ENCODE results near the gene CNIH1. TPM values are rescaled to one million over a fixed set of nuclear protein-coding genes. Genes with fewer than 3 reads are reported as not detected.

CNIH1 gene
- total and polyA plus RNA-seq, 2 of the 13 experiments (the other 11 are each of a cell fraction or from before 2014, with no cell fraction given), result 166 to 421 TPM

GRCh38 chr14:54440873-54441868 lies at the start of gene CNIH1 (continued):
- TF ChIP-seq SMAD1 (CRISPR knock-in tag; IDR thresholded peaks at IDR 0.05; ENCODE audit: borderline replicate concordance, low read depth), result 0 out of 2 replicates have a peak, but pooled peaks have one; percentile 51
- no peak for TF ChIP-seq ZNF709 (CRISPR knock-in tag; IDR thresholded peaks at IDR 0.05)
- TF ChIP-seq ZNF605 (CRISPR knock-in tag; IDR thresholded peaks at IDR 0.05), result no peak; the same call in 1 of the 2 replicates
- peak; percentile 41; the same call in 1 of the 2 replicates for TF ChIP-seq RXRA (CRISPR knock-in tag; IDR thresholded peaks at IDR 0.05)
- peak; percentile 64 for TF ChIP-seq TBX2 (CRISPR knock-in tag; IDR thresholded peaks at IDR 0.05; ENCODE audit: borderline replicate concordance)
- no peak for TF ChIP-seq SATB2 (CRISPR knock-in tag; IDR thresholded peaks at IDR 0.05)
- no peak for TF ChIP-seq TFAP4 (IDR thresholded peaks at IDR 0.05; ENCODE audit: borderline replicate concordance, low read depth)
- TF ChIP-seq ZZZ3 (CRISPR knock-in tag; IDR thresholded peaks at IDR 0.05; ENCODE audit: borderline replicate concordance), result no peak
- TF ChIP-seq ZFP36L2 (CRISPR knock-in tag; IDR thresholded peaks at IDR 0.05), result no peak
- 0 out of 2 replicates have a peak, but pooled peaks have one; percentile 70 for TF ChIP-seq ZNF160 (CRISPR knock-in tag; IDR thresholded peaks at IDR 0.05)
- peak; percentile 58; the same call in 1 of the 2 replicates for TF ChIP-seq SOX5 (CRISPR knock-in tag; IDR thresholded peaks at IDR 0.05; ENCODE audit: borderline replicate concordance)
- no peak for TF ChIP-seq HHEX (CRISPR knock-in tag; IDR thresholded peaks at IDR 0.05)
- no peak for TF ChIP-seq ATF1 (CRISPR knock-in tag; IDR thresholded peaks at IDR 0.05)
- TF ChIP-seq SSRP1 (CRISPR knock-in tag; IDR thresholded peaks at IDR 0.05), result no peak
- no peak for TF ChIP-seq PREB (CRISPR knock-in tag; IDR thresholded peaks at IDR 0.05)
- no peak for TF ChIP-seq ZXDC (CRISPR knock-in tag; IDR thresholded peaks at IDR 0.05)
- TF ChIP-seq ATF4 (CRISPR knock-in tag; IDR thresholded peaks at IDR 0.05), result peak in 1 of 2 experiments; percentile 49; a peak in 1 of 4 replicates
- TF ChIP-seq NFYC (CRISPR knock-in tag; IDR thresholded peaks at IDR 0.05), result 0 out of 2 replicates have a peak, but pooled peaks have one; percentile 10
- no peak for TF ChIP-seq ZNF17 (CRISPR knock-in tag; IDR thresholded peaks at IDR 0.05)
- TF ChIP-seq RNF219 (CRISPR knock-in tag; IDR thresholded peaks at IDR 0.05), result no peak
- TF ChIP-seq ZNF674 (CRISPR knock-in tag; IDR thresholded peaks at IDR 0.05; ENCODE audit: low read depth), result no peak
- TF ChIP-seq NKX3-1 (CRISPR knock-in tag; IDR thresholded peaks at IDR 0.05), result no peak

Measured in HepG2 (cell line).